ENCODE measurements around the gene HRK. TPM values are rescaled to one million over a fixed set of nuclear protein-coding genes. Genes with fewer than 3 reads are reported as not detected.

HRK gene
- total RNA-seq, 1 donor from 2014 or later, result 2.4 TPM

DNA sequence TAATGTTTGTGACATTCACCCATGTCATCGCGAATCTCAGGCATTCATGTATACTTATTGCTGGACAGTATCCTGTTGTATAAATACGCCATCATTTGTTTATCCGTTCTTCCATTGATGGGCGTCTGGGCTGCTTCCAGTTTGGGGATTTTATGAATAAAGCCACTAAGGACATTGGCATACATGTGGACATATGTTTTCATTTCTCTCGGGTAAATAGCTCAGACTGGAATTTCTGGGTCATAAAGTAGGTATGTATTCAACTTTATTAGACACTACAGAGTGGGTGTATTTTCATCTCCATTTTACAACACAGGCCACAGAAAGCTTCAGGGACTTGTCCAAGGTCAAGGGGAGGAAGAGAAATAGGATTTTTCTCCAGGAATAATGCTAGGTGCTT is 48.9 kb downstream of the HRK start:
- Mint-ChIP-seq H3K36me3 (ENCODE audit: unreplicated experiment) (peaks cover 6% of the 10 kb centered on the region), H3K27ac (ENCODE audit: unreplicated experiment) (no peak overlapping the region), H3K27me3 (ENCODE audit: unreplicated experiment) (peaks cover 2% of the 10 kb centered on the region), H3K4me1 (ENCODE audit: low read depth, unreplicated experiment) (peaks cover 4% of the 10 kb centered on the region), H3K4me3 (ENCODE audit: unreplicated experiment) (no peak overlapping the region), H3K9me3 (ENCODE audit: unreplicated experiment) (peaks cover 1% of the 10 kb centered on the region)
- DNase-seq, result no peak
- TF ChIP-seq, protein P1, sequence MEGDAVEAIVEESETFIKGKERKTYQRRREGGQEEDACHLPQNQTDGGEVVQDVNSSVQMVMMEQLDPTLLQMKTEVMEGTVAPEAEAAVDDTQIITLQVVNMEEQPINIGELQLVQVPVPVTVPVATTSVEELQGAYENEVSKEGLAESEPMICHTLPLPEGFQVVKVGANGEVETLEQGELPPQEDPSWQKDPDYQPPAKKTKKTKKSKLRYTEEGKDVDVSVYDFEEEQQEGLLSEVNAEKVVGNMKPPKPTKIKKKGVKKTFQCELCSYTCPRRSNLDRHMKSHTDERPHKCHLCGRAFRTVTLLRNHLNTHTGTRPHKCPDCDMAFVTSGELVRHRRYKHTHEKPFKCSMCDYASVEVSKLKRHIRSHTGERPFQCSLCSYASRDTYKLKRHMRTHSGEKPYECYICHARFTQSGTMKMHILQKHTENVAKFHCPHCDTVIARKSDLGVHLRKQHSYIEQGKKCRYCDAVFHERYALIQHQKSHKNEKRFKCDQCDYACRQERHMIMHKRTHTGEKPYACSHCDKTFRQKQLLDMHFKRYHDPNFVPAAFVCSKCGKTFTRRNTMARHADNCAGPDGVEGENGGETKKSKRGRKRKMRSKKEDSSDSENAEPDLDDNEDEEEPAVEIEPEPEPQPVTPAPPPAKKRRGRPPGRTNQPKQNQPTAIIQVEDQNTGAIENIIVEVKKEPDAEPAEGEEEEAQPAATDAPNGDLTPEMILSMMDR (IDR thresholded peaks at IDR 0.05; ENCODE audit: partially characterized antibody, unreplicated experiment), result no peak

DNA sequence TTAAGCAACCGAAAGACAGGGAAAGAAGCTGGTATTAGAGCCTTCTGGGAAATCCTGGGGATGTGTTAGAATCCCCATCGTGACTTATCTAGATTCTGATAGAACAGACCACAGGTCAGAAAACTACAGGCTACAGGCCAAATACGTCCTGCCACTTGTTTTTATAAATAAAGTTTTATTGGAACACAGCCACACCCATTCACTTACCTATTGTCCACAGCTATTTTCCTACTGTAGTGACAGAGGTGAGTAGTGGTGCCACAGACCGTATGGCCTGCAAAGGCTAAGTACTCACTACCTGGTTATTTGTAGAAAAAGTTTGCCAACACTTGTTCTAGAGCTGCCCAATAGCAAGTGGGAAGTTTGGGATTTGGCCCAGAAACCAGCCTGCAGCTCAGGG is 53.8 kb downstream of the HRK start:
- no peak overlapping the region for H3K4me3 Mint-ChIP-seq (ENCODE audit: unreplicated experiment)
- H3K9me3 Mint-ChIP-seq (ENCODE audit: unreplicated experiment), result peaks cover under 1% of the 10 kb centered on the region
- H3K27ac Mint-ChIP-seq (ENCODE audit: unreplicated experiment), result no peak overlapping the region
- H3K4me1 Mint-ChIP-seq (ENCODE audit: low read depth, unreplicated experiment), result no peaks in the 10 kb centered on the region
- DNase-seq, result no peak
- H3K27me3 Mint-ChIP-seq (ENCODE audit: unreplicated experiment), result peaks cover 2% of the 10 kb centered on the region
- TF ChIP-seq, protein P1 (IDR thresholded peaks at IDR 0.05; ENCODE audit: partially characterized antibody, unreplicated experiment), result no peak
- no peaks in the 10 kb centered on the region for H3K36me3 Mint-ChIP-seq (ENCODE audit: unreplicated experiment)

DNA sequence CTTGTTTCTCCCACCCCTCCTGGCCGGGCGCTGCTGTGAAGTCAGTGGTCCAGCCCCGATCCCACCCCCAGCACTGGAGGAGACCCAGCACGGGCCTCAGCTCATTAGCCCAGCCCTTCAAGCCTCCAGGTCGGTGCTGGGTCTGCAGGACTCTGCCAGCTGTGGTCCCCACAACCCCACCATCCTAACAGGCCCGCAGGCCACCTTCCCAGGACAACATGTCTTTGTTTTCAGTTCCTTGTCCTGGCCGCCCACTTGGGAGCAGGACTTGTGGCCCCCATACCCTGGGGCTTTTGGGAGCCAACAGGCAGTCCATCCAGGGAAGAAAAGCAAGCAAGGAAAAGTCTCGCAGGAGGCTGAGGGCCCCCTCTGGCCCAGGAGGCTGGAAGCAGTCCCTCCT is 60.0 kb downstream of the HRK start:
- Mint-ChIP-seq H3K9me3 (ENCODE audit: unreplicated experiment) (peaks cover 10% of the 10 kb centered on the region), H3K36me3 (ENCODE audit: unreplicated experiment) (no peaks in the 10 kb centered on the region), H3K27me3 (ENCODE audit: unreplicated experiment) (peaks cover 2% of the 10 kb centered on the region), H3K4me3 (ENCODE audit: unreplicated experiment) (no peak overlapping the region), H3K4me1 (ENCODE audit: low read depth, unreplicated experiment) (peaks cover 13% of the 10 kb centered on the region), H3K27ac (ENCODE audit: unreplicated experiment) (no peak overlapping the region)
- TF ChIP-seq, protein P1 (IDR thresholded peaks at IDR 0.05; ENCODE audit: partially characterized antibody, unreplicated experiment), result no peak
- no peak for DNase-seq

GRCh38 chr12:116820064-116820656 is 61.1 kb downstream of the HRK start:
- no peaks in the 10 kb centered on the region for H3K36me3 Mint-ChIP-seq (ENCODE audit: unreplicated experiment)
- peaks cover 10% of the 10 kb centered on the region for H3K9me3 Mint-ChIP-seq (ENCODE audit: unreplicated experiment)
- H3K27ac Mint-ChIP-seq (ENCODE audit: unreplicated experiment), result peak overlapping the region; percentile 97
- TF ChIP-seq, protein P1 (IDR thresholded peaks at IDR 0.05; ENCODE audit: partially characterized antibody, unreplicated experiment), result no peak
- peak overlapping the region; percentile 23 for H3K4me3 Mint-ChIP-seq (ENCODE audit: unreplicated experiment)
- peaks cover 13% of the 10 kb centered on the region for H3K4me1 Mint-ChIP-seq (ENCODE audit: low read depth, unreplicated experiment)
- peaks cover 4% of the 10 kb centered on the region for H3K27me3 Mint-ChIP-seq (ENCODE audit: unreplicated experiment)
- DNase-seq, result no peak

DNA sequence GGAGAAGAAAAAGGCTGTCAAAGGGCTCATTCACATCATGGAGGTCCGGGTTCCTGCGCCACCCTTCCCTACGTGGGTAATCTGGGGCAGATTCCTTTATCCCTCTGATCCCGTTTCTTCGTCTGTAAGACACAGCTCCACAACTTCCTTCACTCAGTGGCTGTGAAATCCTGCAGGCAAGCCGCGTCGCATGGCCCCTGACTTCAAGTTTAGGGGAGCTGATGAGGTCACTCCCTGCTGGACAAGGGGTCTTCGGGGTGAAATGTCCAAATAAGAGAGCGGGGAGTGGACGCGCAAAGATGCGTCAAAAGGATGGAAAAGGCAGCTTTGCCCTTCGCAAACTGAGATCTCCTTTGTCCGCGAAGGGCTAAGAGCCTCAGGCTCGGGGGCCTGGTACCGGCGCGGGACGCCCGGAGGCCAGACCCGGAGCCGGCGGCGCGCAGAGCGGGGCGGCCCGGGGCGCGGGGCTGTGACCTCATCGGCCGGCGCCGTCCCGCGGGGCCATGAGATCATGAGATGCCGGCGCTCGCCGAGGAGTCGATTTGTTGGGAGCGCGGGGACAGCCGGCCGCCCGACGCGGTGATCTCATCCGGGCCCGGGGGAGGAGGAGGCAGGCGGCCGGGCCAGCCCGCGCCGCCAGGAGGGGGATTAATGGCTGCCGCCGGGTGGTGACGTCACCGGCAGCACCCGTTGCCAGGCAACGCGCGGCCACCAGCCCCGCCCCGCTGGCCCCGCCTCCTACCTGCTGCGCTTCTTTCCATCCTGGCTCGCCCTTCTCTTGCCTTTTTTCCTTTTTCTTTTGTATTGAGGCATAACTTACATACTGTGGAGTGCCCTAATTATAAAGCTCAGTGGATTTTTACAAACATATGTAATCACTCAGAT is 62.1 kb downstream of the HRK start:
- H3K4me3 Mint-ChIP-seq (ENCODE audit: unreplicated experiment), result peak overlapping the region; percentile 97
- DNase-seq, result peak; percentile 95
- peaks cover 10% of the 10 kb centered on the region for H3K9me3 Mint-ChIP-seq (ENCODE audit: unreplicated experiment)
- H3K27ac Mint-ChIP-seq (ENCODE audit: unreplicated experiment), result peak overlapping the region; percentile 100
- no peaks in the 10 kb centered on the region for H3K36me3 Mint-ChIP-seq (ENCODE audit: unreplicated experiment)
- peaks cover 13% of the 10 kb centered on the region for H3K4me1 Mint-ChIP-seq (ENCODE audit: low read depth, unreplicated experiment)
- TF ChIP-seq, protein P1 (IDR thresholded peaks at IDR 0.05; ENCODE audit: partially characterized antibody, unreplicated experiment), result no peak
- H3K27me3 Mint-ChIP-seq (ENCODE audit: unreplicated experiment), result peaks cover 4% of the 10 kb centered on the region

Data from glutamatergic neuron (in vitro differentiated cells).